AG04449 (cell line): ENCODE results near the gene KLHL9.

Source experiments
- CTCF ChIA-PET: fragments of 350-600 bp; formaldehyde crosslinking; extraction: SDS; loops from one replicate; lab custom pipeline; 2021; ENCODE audit warnings: antibody characterized with exemption; lab: Yijun Ruan, JAX
- POLR2A ChIA-PET: fragments of 400-600, 350-600 bp; formaldehyde crosslinking; extraction: SDS; loops from one replicate; lab custom pipeline; 2020; ENCODE audit warnings: antibody characterized with exemption, inconsistent platforms; lab: Yijun Ruan, JAX
- DNase-seq: peaks from one replicate; pipeline ENCODE4 v3.0.0-alpha.2; 2010; ENCODE audit warnings: low read depth, low spot score
- H3K4me3 ChIP-seq: 2 replicates; pipeline ENCODE4 v1.5.1; 2011; ENCODE audit warnings: low read depth, mild to moderate bottlenecking, control low read depth, low read length
- TF ChIP-seq, protein P1 (sequence below): IDR thresholded peaks from one replicate; pipeline ENCODE4 v1.5.1; 2011; ENCODE audit warnings: mild to moderate bottlenecking, moderate library complexity, low read length, control low read depth, inconsistent platforms; ENCODE audit not compliant: insufficient read depth; ENCODE audit errors: missing control alignments

KLHL9 gene

DNA sequence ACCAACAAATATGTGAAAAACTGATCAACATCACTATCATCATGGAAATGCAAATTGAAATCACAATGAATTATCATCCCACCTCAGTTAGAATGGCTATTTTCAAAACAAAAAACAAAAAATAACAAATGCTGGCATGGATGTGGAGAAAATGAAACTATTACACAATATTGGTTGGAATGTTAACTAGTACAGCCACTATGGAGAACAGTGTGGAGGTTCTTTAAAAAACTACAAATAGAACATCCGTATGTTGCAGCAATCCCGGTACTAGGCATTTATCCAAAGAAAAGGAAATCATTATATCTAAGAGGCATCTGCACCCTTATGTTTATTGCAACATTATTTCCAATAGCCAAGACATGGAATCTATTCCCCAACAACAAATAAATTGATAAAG lies 21.1 kb downstream of the KLHL9 start:
- TF ChIP-seq, protein P1, sequence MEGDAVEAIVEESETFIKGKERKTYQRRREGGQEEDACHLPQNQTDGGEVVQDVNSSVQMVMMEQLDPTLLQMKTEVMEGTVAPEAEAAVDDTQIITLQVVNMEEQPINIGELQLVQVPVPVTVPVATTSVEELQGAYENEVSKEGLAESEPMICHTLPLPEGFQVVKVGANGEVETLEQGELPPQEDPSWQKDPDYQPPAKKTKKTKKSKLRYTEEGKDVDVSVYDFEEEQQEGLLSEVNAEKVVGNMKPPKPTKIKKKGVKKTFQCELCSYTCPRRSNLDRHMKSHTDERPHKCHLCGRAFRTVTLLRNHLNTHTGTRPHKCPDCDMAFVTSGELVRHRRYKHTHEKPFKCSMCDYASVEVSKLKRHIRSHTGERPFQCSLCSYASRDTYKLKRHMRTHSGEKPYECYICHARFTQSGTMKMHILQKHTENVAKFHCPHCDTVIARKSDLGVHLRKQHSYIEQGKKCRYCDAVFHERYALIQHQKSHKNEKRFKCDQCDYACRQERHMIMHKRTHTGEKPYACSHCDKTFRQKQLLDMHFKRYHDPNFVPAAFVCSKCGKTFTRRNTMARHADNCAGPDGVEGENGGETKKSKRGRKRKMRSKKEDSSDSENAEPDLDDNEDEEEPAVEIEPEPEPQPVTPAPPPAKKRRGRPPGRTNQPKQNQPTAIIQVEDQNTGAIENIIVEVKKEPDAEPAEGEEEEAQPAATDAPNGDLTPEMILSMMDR: no peak
- POLR2A ChIA-PET: interaction anchor here (1.1 kb wide), 1 partner anchor 10 kb away, joined by 3 read pairs; no protein-coding TSS in a partner anchor
- CTCF ChIA-PET: interaction anchor here (1.3 to 1.9 kb wide), 3 partner anchors 12 to 82 kb away, joined by 5 to 9 read pairs (median 6); no protein-coding TSS in a partner anchor
- H3K4me3 ChIP-seq: no peak overlapping the region
- no peak for DNase-seq

DNA sequence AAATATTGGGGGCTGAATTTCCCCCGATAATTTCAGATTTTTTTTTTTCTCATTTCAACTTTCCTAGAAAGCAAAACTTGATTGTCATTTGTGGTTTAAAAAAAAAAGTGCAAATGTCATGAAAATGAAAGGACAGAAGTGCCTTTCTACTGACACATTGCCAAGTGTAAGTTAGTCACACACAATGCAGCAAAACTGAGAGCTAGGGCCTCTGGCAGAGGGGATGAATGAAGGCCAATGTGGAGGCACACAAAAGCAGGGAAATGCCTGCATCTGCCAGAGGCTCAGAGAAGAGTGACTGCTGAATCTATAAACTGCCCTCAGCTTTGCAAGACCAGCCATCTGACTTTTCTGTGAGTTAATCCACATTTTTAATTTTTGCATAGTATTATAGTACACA lies 23.3 kb downstream of the KLHL9 start:
- H3K4me3 ChIP-seq: no peak overlapping the region
- DNase-seq: no peak
- ChIA-PET POLR2A (no interaction called here), CTCF (no interaction called here)
- TF ChIP-seq, protein P1: no peak

- ChIA-PET POLR2A (no interaction called here), CTCF (no interaction called here)
- DNase-seq: no peak
- TF ChIP-seq, protein P1: no peak
- no peak within 1 kb of the TSS for H3K4me3 ChIP-seq
Observed at GRCh38 chr9:21305213-21305612, 30.0 kb downstream of the KLHL9 start, which contains the start of gene IFNA5. Gene IFNA5 (minus strand): TSS chr9:21305313. CDS start chr9:21305256, 57 bp downstream.

DNA sequence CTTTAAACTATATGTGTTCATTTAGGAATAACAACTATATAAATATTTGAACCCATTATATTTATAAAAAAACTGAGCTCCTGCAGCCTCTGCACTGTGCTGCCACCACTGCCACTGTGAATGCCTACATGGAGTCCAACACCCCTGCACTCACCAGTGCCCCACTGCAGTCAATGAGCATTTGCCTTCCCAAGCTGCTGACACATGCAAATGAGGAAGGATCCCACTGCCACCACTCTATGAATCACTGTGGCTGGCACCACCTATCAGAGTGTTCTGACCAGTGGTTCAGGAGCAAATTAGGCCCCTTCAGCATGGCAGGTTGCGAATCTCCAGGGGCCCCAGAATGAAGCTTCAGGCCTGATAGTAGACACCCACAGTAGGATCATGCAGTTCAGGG lies 39.2 kb downstream of the KLHL9 start:
- POLR2A ChIA-PET: no interaction called here
- no peak for DNase-seq
- TF ChIP-seq, protein P1: no peak
- no peak overlapping the region for H3K4me3 ChIP-seq
- CTCF ChIA-PET: interaction anchor here (1.1 to 1.3 kb wide), 2 partner anchors 10 to 43 kb away, joined by 4 read pairs; no protein-coding TSS in a partner anchor

- POLR2A ChIA-PET: no interaction called here
- H3K4me3 ChIP-seq: no peak overlapping the region
- TF ChIP-seq, protein P1: no peak
- no peak for DNase-seq
- CTCF ChIA-PET: interaction anchor here (1.3 to 1.5 kb wide), 2 partner anchors 31 to 42 kb away, joined by 3 to 4 read pairs; no protein-coding TSS in a partner anchor
Observed at GRCh38 chr9:21294904-21295538, 40.2 kb downstream of the KLHL9 start.

GRCh38 chr9:21294364-21294774 lies 40.8 kb downstream of the KLHL9 start:
- H3K4me3 ChIP-seq: no peak overlapping the region
- DNase-seq: no peak
- ChIA-PET CTCF (interaction anchor here (1.3 to 1.5 kb wide), 2 partner anchors 32 to 41 kb away, joined by 3 to 4 read pairs; no protein-coding TSS in a partner anchor), POLR2A (no interaction called here)
- TF ChIP-seq, protein P1: no peak
